ENCODE results near the gene DAB1.

DNA sequence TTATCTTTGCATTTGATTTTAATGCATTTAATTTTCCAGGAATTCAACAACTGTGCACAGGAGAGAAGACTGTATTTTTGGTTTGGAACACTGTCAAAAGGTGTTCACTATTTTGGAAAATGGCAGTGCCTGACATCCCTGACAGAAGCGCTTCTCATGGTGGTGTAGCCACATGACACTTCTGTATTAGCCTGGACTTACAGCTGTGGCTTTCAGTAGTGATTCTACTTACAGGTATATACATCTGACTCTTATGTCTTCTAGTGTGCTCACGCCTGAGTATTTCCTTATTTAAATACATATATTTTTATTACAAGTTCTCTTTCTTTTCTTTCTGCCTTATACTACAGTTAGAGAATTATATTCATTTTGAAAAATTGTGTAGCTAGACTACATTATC lies 405.7 kb downstream of the DAB1 start:
- TF ChIP-seq SUZ12 (IDR thresholded peaks at IDR 0.05; ENCODE audit: extremely low read depth, insufficient read depth, insufficient read length) (no peak), YY1 (IDR thresholded peaks at IDR 0.05; ENCODE audit: insufficient read depth, insufficient read length) (no peak), ZNF274 (IDR thresholded peaks at IDR 0.05; ENCODE audit: low read depth, low read length) (no peak)
